Panc1 (cell line): ENCODE results near the gene NR5A1. TPM values are rescaled to one million over a fixed set of nuclear protein-coding genes. Genes with fewer than 3 reads are reported as not detected.

Experiments
- ATAC-seq: fragments of 200-7000 bp; cut with Tn5 transposase; 2 replicates; pipeline ENCODE4 v1.9.1; 2020; ENCODE audit warnings: mild to moderate bottlenecking, moderate library complexity
- Bru-seq: library from RNA; stranded (reverse); fragments of 400-500 nt; gene quantifications from one replicate; lab custom pipeline; 2021; lab: Mats Ljungman, UMichigan
- BruChase-seq, 2 experiments: library from RNA; stranded (reverse); fragments of 400-500 nt; gene quantifications; one replicate each; lab custom pipeline; 2021; lab: Mats Ljungman, UMichigan
- BruUV-seq: library from RNA; stranded (reverse); fragments of 400-500 nt; replicated peaks from 2 replicates; lab custom pipeline; 2021; lab: Mats Ljungman, UMichigan
- CTCF ChIA-PET: fragments of 300-600 bp; sonication (Branson Sonifier 250); formaldehyde crosslinking; loops from one replicate; lab custom pipeline; 2022; ENCODE audit warnings: antibody characterized with exemption; lab: Charles Lee
- POLR2A ChIA-PET: fragments of 300-600 bp; sonication (Branson Sonifier 250); formaldehyde crosslinking; loops from one replicate; lab custom pipeline; 2022; ENCODE audit warnings: antibody characterized with exemption; lab: Charles Lee
- DNase-seq: peaks from one replicate; pipeline ENCODE4 v3.0.0-alpha.2; 2010; ENCODE audit warnings: low read depth, low spot score
- H3K27ac ChIP-seq: 2 replicates; pipeline ENCODE4 v1.5.1; 2011; ENCODE audit warnings: mild to moderate bottlenecking, low read length, inconsistent platforms
- H3K27me3 ChIP-seq: fragments of 200-500 bp; sonication (Bioruptor generic); 2 replicates; pipeline ENCODE4 v1.6.0; 2014; ENCODE audit warnings: low read length, inconsistent platforms; ENCODE audit not compliant: control insufficient read depth, insufficient read depth
- H3K36me3 ChIP-seq: fragments of 200-500 bp; sonication (Bioruptor generic); 2 replicates; pipeline ENCODE4 v1.5.1; 2014; ENCODE audit warnings: inconsistent platforms, mild to moderate bottlenecking, low read length, moderate library complexity; ENCODE audit not compliant: control insufficient read depth, insufficient read depth
- H3K4me1 ChIP-seq: 2 replicates; pipeline ENCODE4 v1.5.1; 2011; ENCODE audit warnings: inconsistent platforms, mild to moderate bottlenecking, low read length, moderate library complexity; ENCODE audit not compliant: control insufficient read depth, insufficient read depth
- H3K4me3 ChIP-seq, 2 experiments: 2 replicates each; pipeline ENCODE4 v1.5.1; 2011 to 2012; ENCODE audit warnings: low read depth in 2 of 2, low read length in 2 of 2, mild to moderate bottlenecking in 2 of 2, inconsistent platforms in 1 of 2, moderate library complexity in 1 of 2
- H3K9me3 ChIP-seq: fragments of 200-500 bp; sonication (Bioruptor generic); 2 replicates; pipeline ENCODE4 v1.5.1; 2014; ENCODE audit warnings: low read depth, mild to moderate bottlenecking, inconsistent platforms, low read length, moderate library complexity; ENCODE audit not compliant: control insufficient read depth, insufficient read depth
- POLR2AphosphoS5 ChIP-seq: IDR thresholded peaks from 2 replicates; pipeline ENCODE4 v1.6.1; 2012; ENCODE audit warnings: mild to moderate bottlenecking, low read depth, low read length, moderate library complexity
- SIN3A ChIP-seq: IDR thresholded peaks from 2 replicates; pipeline ENCODE4 v1.6.1; 2012; ENCODE audit warnings: low read depth, mild to moderate bottlenecking, low read length, moderate library complexity, borderline replicate concordance; ENCODE audit not compliant: insufficient read depth
- TCF7L2 ChIP-seq: IDR thresholded peaks from 2 replicates; pipeline ENCODE4 v1.6.1; 2011; ENCODE audit warnings: mild to moderate bottlenecking, low read depth, low read length, inconsistent platforms
- in situ Hi-C: cut with HindIII; loops from 2 replicates; pipeline ENCODE4 v1.10.0; 2016; ENCODE audit warnings: low sequenced_read_pairs, low pct_unique_long_range_greater_than_20kb
- intact Hi-C: fragments of 100-400 bp; cut with micrococcal nuclease; formaldehyde crosslinking; loops from one replicate; pipeline ENCODE4 v1.10.0; 2022; ENCODE audit not compliant: unreplicated experiment
- long read RNA-seq: library from polyadenylated mRNA; unstranded; transcript quantifications from one replicate; pipeline ENCODE4 v2.0.0, GENCODE V29; 2021; ENCODE audit not compliant: unreplicated experiment
- polyA plus RNA-seq: library from polyadenylated mRNA; unstranded; fragments of >200 nt; gene quantifications from one replicate; pipeline ENCODE4 v1.2.1, GENCODE V29; 2012; ENCODE audit warnings: missing spikeins; ENCODE audit not compliant: insufficient read length
- total RNA-seq: library from RNA; stranded (reverse); gene quantifications from one replicate; pipeline ENCODE4 v1.2.1, GENCODE V29; 2021; ENCODE audit not compliant: unreplicated experiment
- TF ChIP-seq, protein P1 (sequence below), 2 experiments: IDR thresholded peaks; 2 replicates each; pipeline ENCODE4 v1.6.1; 2011 to 2012; ENCODE audit warnings: low read depth in 2 of 2, control low read depth in 1 of 2, low read length in 1 of 2, mild to moderate bottlenecking in 1 of 2, moderate library complexity in 1 of 2; ENCODE audit not compliant: insufficient read depth in 1 of 2
- TF ChIP-seq, protein P2 (sequence below): fragments of 450-650 bp; IDR thresholded peaks from 2 replicates; pipeline ENCODE4 v1.5.1; 2017; ENCODE audit warnings: mild to moderate bottlenecking

Gene NR5A1
- 2.5 TPM for total RNA-seq
- polyA plus RNA-seq = 2.0 TPM
- percentile 26 among the genes with signal in this experiment for Bru-seq, nascent RNA
- BruChase-seq, experiment 1, labeled RNA remaining after a 2-hour chase = percentile 35 among the genes with signal in this experiment
- percentile 33 among the genes with signal in this experiment for BruChase-seq, experiment 2, labeled RNA remaining after a 6-hour chase
- long read RNA-seq, partial matches to known transcripts = 0 of 3 reads
- long read RNA-seq, other reads (novel, unspliced or antisense) = 3 of 3 reads

DNA sequence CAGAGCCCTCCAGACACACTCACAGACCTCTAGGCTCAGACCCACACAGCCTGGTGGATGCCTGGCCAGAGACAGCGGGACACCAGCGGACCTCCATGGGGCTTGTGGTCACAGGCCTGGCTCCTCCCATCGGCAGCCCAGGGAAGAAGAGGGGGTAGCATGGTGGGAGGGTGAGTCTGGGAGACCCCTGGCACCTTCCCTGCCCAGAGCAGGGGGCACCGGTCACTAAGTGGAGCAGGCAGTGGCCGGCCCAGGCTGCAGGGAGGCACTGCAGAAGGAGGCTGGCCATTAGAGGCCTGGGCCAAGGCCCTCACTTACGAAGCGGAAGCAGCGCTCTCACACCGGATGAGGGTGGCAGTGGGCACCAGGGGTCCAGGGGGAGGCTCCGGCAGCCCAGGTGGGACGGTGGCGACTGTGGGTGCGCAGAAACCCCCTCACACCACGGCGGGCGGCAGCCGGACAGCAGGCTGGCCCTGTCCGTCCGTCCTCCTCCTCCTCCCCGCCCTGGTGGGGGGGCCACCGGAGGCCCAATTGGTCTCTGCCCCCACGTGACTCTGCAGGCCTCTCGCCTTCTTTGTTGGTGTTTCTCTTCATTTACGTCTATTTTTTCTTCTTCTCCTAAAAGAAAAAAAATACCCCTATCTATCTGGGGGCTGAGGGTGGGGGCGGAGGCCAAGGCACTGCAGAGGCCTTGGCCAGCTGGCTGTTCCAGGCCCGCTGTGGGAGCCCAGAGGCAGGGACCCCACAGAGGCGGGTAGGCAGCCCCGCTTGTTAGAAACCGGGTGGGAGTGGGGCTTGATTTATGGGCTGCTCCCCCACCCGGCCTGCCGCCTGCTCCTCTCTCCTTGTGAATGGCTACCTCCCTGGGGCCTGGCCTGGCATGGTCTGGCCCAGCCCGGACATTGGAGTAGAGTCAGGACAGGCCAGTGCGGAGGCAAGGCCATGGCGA lies at the start of gene NR5A1:
Gene NR5A1 (minus strand): TSS at position 469 of the 949 bp plus-strand sequence. CDS start 4,004 bp downstream, outside the sequence.
- ChIA-PET POLR2A (no interaction called here), CTCF (no interaction called here)
- intact Hi-C loops (no loop called here), in situ Hi-C loops (no loop called here)
- ATAC-seq (no peak), DNase-seq (no peak)
- peaks cover 4% of the 10 kb centered on the region; the same call in 1 of the 2 replicates for H3K4me1 ChIP-seq
- H3K36me3 ChIP-seq = no peaks in the 10 kb centered on the region; the same call in 1 of the 2 replicates
- no peaks in the 10 kb centered on the region for H3K9me3 ChIP-seq
- H3K4me3 ChIP-seq = no peak within 1 kb of the TSS
- TF ChIP-seq, protein P1, sequence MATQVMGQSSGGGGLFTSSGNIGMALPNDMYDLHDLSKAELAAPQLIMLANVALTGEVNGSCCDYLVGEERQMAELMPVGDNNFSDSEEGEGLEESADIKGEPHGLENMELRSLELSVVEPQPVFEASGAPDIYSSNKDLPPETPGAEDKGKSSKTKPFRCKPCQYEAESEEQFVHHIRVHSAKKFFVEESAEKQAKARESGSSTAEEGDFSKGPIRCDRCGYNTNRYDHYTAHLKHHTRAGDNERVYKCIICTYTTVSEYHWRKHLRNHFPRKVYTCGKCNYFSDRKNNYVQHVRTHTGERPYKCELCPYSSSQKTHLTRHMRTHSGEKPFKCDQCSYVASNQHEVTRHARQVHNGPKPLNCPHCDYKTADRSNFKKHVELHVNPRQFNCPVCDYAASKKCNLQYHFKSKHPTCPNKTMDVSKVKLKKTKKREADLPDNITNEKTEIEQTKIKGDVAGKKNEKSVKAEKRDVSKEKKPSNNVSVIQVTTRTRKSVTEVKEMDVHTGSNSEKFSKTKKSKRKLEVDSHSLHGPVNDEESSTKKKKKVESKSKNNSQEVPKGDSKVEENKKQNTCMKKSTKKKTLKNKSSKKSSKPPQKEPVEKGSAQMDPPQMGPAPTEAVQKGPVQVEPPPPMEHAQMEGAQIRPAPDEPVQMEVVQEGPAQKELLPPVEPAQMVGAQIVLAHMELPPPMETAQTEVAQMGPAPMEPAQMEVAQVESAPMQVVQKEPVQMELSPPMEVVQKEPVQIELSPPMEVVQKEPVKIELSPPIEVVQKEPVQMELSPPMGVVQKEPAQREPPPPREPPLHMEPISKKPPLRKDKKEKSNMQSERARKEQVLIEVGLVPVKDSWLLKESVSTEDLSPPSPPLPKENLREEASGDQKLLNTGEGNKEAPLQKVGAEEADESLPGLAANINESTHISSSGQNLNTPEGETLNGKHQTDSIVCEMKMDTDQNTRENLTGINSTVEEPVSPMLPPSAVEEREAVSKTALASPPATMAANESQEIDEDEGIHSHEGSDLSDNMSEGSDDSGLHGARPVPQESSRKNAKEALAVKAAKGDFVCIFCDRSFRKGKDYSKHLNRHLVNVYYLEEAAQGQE (IDR thresholded peaks at IDR 0.05; ENCODE audit: insufficient read depth in 1 of 2, low read depth in 2 of 2, low read length in 1 of 2) = no peak
- TF ChIP-seq SIN3A (no peak), TCF7L2 (no peak), POLR2AphosphoS5 (no peak)
- TF ChIP-seq, protein P2, sequence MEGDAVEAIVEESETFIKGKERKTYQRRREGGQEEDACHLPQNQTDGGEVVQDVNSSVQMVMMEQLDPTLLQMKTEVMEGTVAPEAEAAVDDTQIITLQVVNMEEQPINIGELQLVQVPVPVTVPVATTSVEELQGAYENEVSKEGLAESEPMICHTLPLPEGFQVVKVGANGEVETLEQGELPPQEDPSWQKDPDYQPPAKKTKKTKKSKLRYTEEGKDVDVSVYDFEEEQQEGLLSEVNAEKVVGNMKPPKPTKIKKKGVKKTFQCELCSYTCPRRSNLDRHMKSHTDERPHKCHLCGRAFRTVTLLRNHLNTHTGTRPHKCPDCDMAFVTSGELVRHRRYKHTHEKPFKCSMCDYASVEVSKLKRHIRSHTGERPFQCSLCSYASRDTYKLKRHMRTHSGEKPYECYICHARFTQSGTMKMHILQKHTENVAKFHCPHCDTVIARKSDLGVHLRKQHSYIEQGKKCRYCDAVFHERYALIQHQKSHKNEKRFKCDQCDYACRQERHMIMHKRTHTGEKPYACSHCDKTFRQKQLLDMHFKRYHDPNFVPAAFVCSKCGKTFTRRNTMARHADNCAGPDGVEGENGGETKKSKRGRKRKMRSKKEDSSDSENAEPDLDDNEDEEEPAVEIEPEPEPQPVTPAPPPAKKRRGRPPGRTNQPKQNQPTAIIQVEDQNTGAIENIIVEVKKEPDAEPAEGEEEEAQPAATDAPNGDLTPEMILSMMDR = no peak
- H3K27ac ChIP-seq = no peak within 1 kb of the TSS
- H3K27me3 ChIP-seq = no peaks in the 10 kb centered on the region; the same call in 1 of the 2 replicates
- no TSS peak for BruUV-seq

DNA sequence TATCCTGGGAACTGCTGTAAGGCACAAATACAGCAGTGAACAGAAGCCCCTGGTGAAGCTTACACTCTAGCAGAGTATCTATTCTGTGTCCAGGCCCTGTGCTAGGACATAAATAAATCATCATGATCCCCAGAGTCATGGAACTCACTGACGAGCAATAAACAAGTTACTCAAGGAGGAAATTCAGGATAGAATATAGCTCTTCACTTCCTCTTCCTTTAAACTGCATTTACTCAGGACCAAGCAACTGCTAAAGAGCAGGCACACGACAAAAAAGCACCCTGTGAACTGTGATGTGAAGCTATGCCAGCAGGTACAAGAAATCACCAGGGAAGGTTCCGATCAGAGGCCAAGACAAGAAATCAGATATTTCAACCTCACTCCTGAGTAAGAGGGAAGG lies 47.8 kb upstream of the NR5A1 start:
- ChIA-PET CTCF (no interaction called here), POLR2A (interaction anchor here (0.6 kb wide), 1 partner anchor 31 kb away, joined by 3 read pairs; no protein-coding TSS in a partner anchor)
- no peaks in the 10 kb centered on the region for H3K9me3 ChIP-seq
- DNase-seq (no peak), ATAC-seq (no peak)
- H3K27me3 ChIP-seq = no peaks in the 10 kb centered on the region
- no peak overlapping the region for H3K27ac ChIP-seq
- H3K36me3 ChIP-seq = no peaks in the 10 kb centered on the region
- in situ Hi-C loops (no loop called here), intact Hi-C loops (no loop called here)
- BruUV-seq = no TSS peak
- no peak overlapping the region for H3K4me3 ChIP-seq
- TF ChIP-seq SIN3A = no peak
- TF ChIP-seq, protein P1 (IDR thresholded peaks at IDR 0.05; ENCODE audit: insufficient read depth in 1 of 2, low read depth in 2 of 2, low read length in 1 of 2) = no peak
- TF ChIP-seq POLR2AphosphoS5 = no peak
- TF ChIP-seq TCF7L2 = no peak
- TF ChIP-seq, protein P2 = no peak
- H3K4me1 ChIP-seq = peaks cover 4% of the 10 kb centered on the region; the same call in 1 of the 2 replicates
